SHP77 (cell line): ENCODE measurements around the gene ADARB1.

ENCODE experiments used
- DNase-seq, 2 experiments: peaks; one replicate each; lab custom pipeline; 2025; lab: John Stamatoyannopoulos, UW

Gene ADARB1

DNA sequence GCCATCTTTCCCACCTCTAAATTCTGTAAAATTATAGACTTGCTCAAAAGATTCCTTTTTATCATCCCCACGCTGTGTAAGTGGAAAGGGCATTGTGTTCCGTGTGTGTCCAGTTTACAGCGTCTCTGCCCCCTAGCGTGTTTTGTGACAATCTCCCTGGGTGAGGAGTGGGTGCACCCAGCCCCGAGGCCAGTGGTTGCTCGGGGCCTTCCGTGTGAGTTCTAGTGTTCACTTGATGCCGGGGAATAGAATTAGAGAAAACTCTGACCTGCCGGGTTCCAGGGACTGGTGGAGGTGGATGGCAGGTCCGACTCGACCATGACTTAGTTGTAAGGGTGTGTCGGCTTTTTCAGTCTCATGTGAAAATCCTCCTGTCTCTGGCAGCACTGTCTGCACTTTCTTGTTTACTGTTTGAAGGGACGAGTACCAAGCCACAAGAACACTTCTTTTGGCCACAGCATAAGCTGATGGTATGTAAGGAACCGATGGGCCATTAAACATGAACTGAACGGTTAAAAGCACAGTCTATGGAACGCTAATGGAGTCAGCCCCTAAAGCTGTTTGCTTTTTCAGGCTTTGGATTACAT lies 151.5 kb downstream of the ADARB1 start:
- DNase-seq, result no peak

DNA sequence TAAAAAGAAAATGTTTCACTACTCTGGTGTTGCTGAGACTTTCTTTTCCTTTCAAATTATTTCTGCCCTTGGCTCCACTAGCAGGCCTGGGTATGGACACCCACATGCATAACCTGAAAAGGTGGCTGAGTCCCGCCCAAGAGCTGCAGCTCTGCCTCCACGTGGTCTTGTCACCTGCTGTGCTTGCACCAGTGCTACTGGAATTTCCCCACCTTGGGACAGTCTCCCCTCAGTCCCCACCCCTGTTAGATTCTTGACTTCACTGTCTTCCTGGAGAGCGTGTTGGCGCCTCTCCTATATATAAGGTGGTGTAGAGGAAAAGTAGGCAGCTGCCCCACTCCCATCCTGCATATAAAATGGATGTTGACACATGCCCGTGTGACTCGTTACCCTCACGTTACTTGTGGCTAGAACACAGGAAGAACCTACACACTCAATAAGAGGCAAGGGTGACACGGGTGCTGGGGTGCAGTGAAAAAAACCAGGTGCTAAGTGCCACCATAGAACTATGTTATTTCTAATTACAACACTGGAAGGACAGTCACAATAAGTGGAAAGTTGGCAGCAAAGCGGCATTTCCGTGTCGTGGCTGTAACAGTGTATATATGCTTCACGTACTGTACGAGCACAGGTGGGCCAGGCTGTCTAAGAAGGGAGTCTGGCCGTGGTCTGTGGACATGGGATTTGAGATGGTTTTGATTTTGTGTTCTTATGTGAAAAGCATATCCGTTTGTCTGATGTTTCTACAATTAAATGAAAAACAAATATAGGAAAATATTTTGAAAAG lies 152.4 kb downstream of the ADARB1 start:
- no peak for DNase-seq

DNA sequence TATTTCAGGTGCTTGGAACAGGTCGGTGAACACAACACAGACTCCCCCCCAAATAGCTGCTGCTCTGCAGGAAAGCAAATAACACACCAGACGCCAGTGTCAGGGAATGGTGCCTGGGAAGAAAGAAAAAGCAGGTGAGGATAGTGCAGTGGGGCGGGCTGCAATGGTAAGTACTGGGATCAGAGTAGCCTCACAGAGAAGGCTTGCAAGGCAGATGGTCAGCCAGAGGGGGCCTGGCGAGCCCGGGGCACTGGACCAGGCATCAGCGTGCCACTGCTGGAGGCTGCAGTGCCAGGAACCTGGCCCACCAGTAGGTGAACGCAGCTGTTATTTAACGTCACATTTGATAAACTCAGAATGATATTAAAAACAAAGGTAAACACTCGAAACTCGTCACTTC lies 153.4 kb downstream of the ADARB1 start:
- peak; percentile 10 to 36 for DNase-seq

DNA sequence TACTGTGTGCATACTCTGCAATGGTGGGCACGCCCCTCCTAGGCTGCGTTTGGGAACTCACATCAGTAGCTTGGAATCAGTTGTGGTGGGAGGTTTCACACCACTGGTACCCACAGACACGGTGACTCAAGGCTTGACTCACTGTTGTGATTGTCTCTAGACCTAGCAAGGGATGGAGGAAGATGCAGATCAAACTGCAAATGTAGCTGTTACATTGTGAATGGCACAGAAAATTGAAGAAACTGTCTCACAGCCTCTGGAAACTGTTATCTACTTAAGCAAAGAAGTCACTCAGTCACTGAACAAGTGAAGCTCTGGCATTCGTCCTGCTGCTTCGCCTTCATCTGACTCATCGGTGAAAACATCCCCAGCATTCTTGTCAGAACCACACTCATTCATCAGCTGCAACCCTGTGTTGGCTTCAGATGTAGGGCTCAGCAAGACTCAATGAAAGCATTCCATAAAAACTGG lies 153.8 kb downstream of the ADARB1 start:
- no peak for DNase-seq

DNA sequence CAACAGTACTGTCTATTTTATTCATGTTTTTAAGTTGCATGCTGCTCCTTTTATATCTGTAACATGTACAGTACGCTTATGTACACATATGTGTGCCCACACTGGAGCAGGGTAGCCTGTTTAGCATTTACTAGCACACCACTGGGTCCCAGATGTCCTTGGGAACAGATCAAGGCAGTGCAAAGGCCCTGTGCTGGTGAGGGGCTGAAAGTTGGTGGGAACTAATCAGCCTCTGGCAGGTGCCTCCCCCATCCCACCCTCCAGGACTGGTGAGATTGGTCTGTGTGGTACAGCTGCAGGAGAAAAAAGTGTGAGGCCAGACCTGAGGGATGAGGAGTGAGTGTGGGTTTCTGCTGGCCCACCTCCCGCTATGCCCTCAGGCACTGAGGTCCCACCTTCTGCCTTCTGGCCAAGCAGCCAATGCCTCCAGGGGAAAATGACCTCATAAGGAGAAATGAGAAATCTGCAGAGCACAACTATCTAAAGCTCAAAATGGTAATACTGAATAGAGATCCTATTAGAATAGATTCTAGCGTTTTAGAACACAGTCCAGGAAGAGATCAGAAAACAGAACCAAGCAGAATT lies 154.4 kb downstream of the ADARB1 start:
- no peak for DNase-seq

DNA sequence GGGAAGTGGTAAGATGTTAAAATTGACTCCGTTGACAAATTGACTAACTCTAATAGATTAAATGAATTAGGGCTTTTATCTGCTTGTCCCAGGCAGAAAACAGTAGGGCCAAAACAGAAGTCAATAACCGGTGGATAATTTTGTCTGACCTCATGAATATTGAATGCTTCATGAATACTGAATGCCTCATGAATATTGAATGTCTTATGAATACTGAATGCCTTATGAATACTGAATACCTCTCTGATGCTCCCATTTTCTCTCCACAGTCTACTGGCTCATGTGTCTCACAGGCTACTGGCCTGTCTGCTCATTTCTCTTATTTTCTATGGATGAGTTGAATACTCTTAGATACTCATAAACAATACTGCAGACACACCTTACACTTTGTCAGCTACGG lies 157.3 kb downstream of the ADARB1 start:
- DNase-seq, result no peak

DNA sequence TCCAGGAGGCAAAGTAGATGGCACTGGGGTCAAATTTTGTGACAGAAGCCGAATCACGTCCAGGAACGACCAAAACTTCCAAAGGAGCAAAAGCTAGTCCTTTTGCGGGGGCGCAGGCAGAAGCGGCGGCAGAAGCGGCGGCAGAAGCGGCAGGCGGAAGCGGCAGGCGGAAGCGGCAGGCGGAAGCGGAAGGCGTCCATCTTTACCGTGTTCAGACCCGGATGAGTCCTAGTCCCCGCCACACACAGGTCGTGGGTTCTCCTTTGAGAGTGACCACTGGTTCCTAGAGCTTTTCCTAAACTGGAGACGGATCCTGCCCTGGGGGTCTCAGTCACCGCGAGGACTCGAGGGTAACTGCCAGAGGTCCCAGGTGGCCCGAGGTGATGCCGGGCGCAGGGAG lies 159.7 kb downstream of the ADARB1 start:
- DNase-seq, result no peak

DNA sequence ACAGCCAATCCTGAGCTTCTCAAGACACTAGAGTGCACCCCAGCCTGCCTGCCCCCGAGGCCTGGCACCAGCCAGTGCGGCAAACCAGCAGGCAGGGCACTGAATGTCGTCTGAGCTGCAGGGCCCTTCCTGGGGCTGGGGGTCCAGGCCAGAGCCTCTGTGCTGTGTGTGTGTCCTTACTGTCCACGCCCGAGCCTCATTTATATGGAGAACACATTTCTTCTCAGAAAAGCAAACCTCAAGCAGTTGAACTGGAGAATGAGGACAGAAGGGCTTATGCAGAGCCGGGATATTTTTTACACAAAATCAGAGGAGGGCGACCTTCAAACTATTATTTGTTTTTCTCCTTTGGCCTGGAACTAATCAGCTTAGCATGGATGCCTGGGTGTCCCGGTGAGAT lies 160.6 kb downstream of the ADARB1 start:
- no peak for DNase-seq

DNA sequence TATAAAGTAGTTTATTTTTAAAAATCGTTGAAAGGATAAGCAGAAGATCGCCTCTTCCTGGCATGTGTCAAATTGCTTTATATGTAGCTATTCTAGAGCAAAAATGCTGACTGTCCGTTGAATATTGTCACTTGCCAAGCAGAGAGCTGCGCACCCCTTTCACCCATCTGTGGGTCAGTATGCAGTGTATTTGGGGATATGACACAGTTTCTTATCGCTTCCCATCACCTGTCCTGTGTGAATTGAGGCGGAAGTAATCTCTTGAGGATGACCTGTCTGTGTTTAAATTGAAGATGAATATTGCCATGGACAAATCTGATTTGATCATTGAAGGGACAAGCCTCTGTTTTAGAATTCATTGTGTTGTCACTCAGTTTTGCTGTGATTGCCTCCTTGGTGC lies 161.1 kb downstream of the ADARB1 start:
- DNase-seq, result no peak

DNA sequence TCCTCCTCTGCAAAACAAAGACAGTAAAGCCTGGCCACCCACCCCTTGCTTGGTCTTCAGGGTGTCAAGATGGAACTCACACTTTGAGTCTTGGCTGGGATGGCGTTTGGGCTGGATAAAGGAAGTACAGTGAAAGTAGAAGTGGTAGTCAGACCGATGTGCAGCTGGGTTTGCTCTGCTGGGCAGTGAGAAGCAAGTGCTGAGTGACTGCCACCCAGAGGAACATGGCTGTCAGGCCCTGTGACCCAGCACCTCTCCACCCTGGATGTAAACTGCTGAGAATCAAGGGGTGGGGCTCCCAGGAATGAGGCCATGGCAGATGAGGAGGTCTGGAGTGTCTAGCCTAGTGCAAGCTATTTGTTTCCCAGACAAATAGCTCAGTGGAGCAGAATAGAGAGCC lies 162.1 kb downstream of the ADARB1 start:
- peak in 1 of 2 experiments; percentile 22 for DNase-seq

DNA sequence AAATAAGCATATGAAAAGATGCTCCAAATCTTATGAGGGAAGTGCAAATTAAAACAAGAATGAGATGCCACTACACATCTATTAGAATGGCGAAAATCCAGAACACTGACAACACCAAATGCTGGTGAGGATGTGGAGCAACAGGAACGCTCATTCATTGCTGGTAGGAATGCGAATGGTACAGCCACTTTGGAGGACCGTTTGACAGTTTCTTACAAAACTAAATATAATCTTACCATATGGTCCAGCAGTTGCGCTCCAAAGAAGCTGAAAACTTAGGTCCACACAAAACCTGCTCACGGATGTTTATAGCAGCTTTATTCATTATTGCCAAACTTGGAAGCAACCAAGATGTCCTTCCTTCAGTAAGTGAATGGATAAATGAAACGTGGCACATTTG lies 163.0 kb downstream of the ADARB1 start:
- DNase-seq, result no peak

DNA sequence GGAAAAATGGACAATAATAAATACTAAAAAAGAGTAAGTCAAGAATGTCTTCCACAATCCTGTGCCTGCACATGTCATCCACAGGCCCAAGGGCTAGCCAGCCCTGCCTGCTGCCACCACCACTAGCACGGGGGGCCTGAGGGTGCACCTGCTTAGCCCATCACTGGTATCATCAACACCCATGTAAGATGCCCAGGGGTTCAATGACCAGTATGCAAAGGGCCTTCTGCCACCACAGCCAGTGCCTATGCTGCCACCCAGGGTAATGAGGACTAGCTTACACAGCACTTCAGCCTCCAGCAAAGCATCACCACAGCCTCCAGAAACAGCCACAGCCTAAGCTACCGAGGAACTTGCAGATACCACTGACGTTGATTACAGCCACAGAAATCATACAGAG lies 167.0 kb downstream of the ADARB1 start:
- no peak for DNase-seq

DNA sequence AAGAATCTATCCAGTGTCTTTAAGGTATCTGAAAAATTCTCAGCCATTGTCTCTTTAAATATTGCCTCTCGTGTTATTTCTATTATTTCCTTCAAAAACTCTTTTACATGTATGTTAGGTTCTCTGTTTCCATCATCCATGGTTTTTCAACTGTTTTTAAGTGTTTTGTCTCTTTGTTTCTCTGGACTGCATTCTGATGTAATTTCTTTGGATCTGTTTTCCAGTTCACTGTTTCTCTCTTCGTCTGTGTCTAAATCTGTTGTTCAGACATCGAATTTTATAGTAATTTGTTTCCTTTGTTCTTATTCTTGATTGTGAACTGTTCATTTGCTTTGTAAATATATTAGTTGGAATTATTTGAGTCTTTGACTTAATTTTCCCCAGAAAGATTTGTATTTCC lies 169.2 kb downstream of the ADARB1 start:
- DNase-seq, result no peak

DNA sequence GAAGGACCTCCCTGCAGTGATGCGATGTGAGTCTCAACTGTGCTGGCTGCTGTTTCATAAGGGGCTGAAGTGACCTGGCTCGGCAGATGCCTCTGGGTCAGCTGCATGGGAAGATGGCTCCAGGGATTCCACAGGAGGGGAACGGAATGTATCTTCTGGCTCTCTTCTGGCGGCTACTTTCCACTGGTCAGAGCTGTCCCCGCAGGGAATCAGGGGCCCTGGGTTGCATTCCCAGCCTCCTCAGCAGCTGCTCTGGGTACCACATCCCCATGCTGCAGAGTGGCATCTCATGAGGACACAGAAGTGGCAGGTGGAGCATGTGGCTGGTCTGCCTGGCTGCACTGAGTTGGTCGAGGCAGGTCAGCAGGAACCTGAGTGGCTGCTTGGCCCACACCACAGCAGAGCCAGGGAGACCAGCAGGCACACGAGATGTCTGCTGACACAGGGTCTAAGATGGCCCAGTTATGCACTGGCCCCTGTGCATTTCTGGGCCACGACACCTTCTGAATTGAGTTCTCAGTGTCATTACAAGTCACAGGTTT lies 170.5 kb downstream of the ADARB1 start:
- DNase-seq, result no peak

DNA sequence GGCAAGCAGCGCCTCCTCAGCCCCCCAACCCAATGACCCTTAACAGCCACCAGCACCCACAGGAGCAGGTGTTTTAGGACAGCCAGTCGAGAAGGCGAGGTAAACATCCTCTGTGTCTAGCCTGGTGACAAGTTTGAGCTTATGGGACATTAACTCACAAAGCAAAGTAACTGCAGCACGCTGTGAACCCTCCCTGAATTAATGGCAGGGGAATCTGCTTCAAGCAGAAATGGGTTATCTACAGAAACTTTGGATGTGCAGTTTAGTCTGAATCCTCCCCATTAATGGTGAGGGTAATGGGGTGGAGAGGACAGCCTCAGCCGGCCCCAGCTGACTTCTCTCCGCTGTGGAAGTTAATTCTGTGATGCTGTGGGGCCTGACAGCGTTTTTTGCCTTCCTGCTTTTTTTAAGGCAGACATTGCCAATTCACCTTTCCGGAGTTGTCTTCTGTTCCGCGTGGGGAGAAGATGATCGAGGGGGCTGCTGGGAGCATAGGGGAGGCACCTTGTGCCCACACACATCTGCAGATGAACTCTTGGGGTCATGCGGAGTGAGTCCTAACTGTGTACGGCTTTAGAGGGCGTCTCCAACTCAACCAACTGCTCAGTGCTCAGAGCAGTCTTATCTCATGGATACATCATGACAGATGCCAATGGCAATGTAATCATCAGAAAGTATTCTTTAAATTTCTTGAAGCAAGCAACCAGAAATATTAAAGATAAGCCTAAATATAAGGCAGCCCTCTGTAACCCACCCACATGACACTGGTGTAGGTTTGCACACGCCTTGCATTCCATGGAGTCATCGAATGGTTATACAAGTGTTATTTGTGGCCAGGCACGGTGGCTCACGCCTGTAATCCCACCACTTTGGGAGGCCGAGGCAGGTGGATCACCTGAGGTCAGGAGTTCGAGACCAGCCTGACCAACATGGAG lies 172.3 kb downstream of the ADARB1 start:
- no peak for DNase-seq

DNA sequence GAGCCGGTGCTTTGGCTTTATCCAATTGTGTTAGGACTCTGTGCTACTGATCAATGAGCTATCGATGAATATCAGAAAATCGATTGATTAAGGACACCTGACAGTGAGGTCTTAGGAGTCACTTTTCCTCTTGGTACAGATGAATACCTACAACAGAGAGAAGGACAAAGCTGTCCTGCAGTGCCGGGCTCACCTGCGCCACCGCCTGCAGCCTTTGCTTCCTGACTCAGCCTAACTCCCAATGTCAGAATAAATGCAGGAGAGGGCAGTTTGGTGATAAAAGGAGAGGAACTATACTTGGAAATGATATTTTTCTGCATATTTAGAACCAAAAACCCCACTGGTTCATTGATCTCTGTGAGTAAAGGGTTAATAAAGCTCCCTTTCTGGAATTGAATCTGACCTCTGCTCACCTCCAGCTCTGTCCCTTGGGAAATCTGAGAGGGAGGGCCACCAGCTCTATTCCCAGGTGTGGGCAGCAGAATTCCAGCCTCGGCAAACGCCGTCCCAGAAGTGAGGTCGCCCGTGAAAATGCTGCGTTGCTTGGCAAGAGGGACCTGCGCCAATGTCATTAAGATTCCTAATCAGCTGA lies 174.0 kb downstream of the ADARB1 start:
- DNase-seq, result no peak

DNA sequence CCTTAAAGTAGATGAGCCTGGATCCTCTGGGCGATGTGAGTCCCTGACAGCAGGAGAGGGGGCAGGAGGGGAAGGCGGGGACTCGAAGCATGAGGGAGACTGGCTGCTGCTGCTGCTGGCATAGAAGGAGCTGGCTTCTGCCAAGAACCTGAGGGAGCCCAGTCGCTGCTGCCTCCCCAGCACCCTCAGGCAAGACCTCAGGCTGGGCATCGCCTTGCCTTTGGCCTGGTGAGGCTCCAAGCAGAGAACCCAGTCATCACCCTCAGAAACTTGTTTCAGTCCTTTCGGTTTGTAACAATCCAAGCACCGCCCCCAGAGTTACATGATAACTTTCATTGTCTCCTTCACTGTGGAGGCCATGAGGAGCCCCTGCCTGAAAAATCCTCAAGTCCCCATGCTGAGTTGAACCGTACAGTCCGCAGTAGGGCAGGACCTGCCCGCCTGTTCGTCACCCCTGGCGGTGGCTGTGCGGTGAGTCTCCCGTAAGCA lies 174.6 kb downstream of the ADARB1 start:
- DNase-seq, result no peak

DNA sequence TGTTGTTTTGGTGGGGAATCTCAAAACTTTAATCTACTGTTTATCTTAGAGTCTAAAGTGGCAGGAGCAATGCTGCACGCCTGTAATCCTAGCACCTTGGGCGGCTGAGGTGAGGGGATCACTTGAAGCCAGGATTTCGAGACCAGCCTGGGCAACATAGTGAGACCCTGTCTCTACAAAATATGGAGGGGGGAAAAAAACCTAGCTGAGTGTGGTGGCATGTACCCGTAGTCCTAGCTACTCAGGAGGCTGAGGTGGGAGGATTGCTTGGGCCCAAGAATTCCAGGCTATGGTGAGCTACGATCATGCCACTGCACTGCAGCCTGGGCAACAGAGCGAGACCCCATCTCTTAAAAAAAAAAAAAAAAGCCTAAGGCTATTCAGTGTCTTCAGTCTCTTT lies 175.2 kb downstream of the ADARB1 start:
- DNase-seq, result no peak

DNA sequence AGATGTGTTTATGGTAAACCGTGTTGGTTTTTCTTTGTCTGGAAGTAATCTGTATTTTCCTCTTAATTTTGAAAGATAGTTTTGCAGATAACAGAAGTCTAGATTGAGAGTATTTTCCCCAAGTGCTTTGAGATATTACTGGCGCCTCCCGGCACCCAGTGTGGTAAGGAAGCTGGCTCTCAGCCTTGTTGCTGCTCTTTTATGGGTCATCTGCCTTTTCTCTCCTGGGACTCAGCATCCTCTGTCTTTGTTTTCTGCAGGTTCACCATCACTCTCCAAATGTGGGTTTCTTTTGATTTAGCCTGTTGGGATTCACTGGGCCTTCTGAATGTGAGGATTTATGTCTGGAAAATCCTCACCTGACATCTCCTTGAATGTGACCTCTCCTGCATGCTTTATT lies 175.9 kb downstream of the ADARB1 start:
- no peak for DNase-seq

DNA sequence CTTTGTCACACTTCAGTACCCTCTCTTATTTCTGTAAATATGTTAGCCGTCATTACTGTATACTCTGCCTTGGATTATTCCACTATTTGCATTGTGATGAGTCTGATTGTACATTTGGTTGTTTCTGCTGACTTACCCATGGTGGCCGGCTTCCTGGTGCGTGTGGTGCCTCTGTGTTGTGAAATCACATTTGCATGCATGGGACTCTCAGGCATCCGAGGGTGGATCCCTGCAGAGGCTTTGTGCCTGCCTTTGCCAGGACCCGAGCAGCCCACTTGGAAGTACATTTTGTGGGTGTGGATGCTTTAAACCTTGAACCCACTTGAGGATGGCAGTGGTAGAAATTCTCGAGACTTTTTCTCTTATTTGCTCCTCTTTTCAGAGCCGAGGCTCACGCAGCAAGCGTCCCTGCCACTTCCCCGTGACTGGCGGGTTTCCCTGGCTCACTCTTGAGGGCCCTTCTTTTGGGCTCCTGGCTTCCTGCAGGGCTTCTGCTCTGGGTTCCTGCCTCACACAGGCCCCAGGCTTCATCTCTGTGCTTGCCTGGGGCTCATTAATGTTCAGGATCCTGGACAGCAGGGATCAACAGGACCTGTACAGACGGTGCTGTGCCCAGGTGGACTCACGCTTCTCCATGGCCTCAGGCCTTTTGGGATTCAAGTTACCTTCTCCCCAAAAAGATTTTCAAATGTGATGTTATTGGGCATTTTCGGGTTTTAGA lies 176.7 kb downstream of the ADARB1 start:
- DNase-seq, result no peak
